Chondrocyte (in vitro differentiated cells): ENCODE measurements around the gene MYBPC1. TPM values are rescaled to one million over a fixed set of nuclear protein-coding genes. Genes with fewer than 3 reads are reported as not detected.

Experiments used
- DNase-seq: peaks from one replicate; pipeline ENCODE4 v3.0.0; 2021; ENCODE audit warnings: mixed read lengths, low spot score
- H3K27ac Mint-ChIP-seq: one replicate; pipeline ENCODE4 v1.8.0; 2021; ENCODE audit warnings: mild to moderate bottlenecking, moderate library complexity, mixed read lengths; ENCODE audit not compliant: unreplicated experiment
- H3K27me3 Mint-ChIP-seq: 2 replicates; pipeline ENCODE4 v1.8.0; 2021; ENCODE audit warnings: low read depth, mixed read lengths
- H3K36me3 Mint-ChIP-seq: 2 replicates; pipeline ENCODE4 v1.8.0; 2021; ENCODE audit warnings: low read depth, mixed read lengths
- H3K4me1 Mint-ChIP-seq: 2 replicates; pipeline ENCODE4 v1.8.0; 2021; ENCODE audit warnings: low read depth, mild to moderate bottlenecking, mixed read lengths
- H3K4me3 Mint-ChIP-seq: one replicate; pipeline ENCODE4 v1.8.0; 2021; ENCODE audit warnings: mild to moderate bottlenecking, moderate library complexity, mixed read lengths; ENCODE audit not compliant: unreplicated experiment
- H3K9me3 Mint-ChIP-seq: 2 replicates; pipeline ENCODE4 v1.8.0; 2021; ENCODE audit warnings: low read depth, mixed read lengths
- CTCF ChIP-seq: fragments of 200-600 bp; sonication (generic); IDR thresholded peaks from 2 replicates; pipeline ENCODE4 v1.5.0; 2021; ENCODE audit warnings: antibody characterized with exemption, mild to moderate bottlenecking, moderate library complexity
- total RNA-seq: library from RNA; stranded (reverse); gene quantifications from 3 replicates; pipeline ENCODE4 v1.2.1, GENCODE V29; 2021

Gene MYBPC1
- total RNA-seq, 1 donor from 2014 or later = not detected

DNA sequence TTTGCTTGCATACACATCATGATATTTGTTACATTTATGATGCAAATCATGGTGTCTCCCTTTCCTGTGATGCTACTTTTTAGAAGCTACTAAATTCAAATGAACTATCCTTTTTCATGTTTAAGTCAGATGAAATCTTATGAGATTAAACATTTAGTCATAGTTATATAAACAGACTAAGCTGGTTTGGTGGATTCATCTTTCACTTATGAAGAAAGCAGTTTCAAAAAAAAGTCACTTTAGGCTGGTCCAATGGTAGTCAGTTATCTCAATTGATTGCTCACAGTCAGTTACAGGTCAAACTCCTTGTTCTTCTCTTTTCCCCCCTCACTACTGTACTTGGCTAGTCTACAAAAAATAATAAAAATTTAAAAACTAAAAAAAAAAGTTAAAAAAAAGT, 124.8 kb downstream of the MYBPC1 start:
- Mint-ChIP-seq H3K36me3 (peaks cover 3% of the 10 kb centered on the region), H3K4me3 (no peak overlapping the region), H3K27me3 (no peaks in the 10 kb centered on the region), H3K4me1 (peaks cover 3% of the 10 kb centered on the region), H3K27ac (no peak overlapping the region), H3K9me3 (no peaks in the 10 kb centered on the region)
- no peak for DNase-seq
- no peak for TF ChIP-seq CTCF

GRCh38 chr12:101720118-101720517, 125.3 kb downstream of the MYBPC1 start:
- H3K9me3 Mint-ChIP-seq = no peaks in the 10 kb centered on the region
- no peak overlapping the region for H3K4me3 Mint-ChIP-seq
- H3K27me3 Mint-ChIP-seq = no peaks in the 10 kb centered on the region
- peaks cover 3% of the 10 kb centered on the region for H3K36me3 Mint-ChIP-seq
- H3K4me1 Mint-ChIP-seq = peaks cover 3% of the 10 kb centered on the region
- H3K27ac Mint-ChIP-seq = no peak overlapping the region
- no peak for TF ChIP-seq CTCF
- no peak for DNase-seq

GRCh38 chr12:101722392-101722791, 127.6 kb downstream of the MYBPC1 start:
- Mint-ChIP-seq H3K27me3 (no peaks in the 10 kb centered on the region), H3K9me3 (no peaks in the 10 kb centered on the region), H3K36me3 (peaks cover 3% of the 10 kb centered on the region), H3K4me3 (no peak overlapping the region), H3K4me1 (peaks cover 3% of the 10 kb centered on the region), H3K27ac (no peak overlapping the region)
- TF ChIP-seq CTCF = no peak
- DNase-seq = no peak

- H3K27me3 Mint-ChIP-seq = no peaks in the 10 kb centered on the region
- no peaks in the 10 kb centered on the region for H3K4me1 Mint-ChIP-seq
- no peak overlapping the region for H3K4me3 Mint-ChIP-seq
- no peak for TF ChIP-seq CTCF
- H3K27ac Mint-ChIP-seq = no peak overlapping the region
- H3K9me3 Mint-ChIP-seq = no peaks in the 10 kb centered on the region
- H3K36me3 Mint-ChIP-seq = peaks cover 6% of the 10 kb centered on the region
- no peak for DNase-seq
Measured at GRCh38 chr12:101727098-101727497, 132.3 kb downstream of the MYBPC1 start.

DNA sequence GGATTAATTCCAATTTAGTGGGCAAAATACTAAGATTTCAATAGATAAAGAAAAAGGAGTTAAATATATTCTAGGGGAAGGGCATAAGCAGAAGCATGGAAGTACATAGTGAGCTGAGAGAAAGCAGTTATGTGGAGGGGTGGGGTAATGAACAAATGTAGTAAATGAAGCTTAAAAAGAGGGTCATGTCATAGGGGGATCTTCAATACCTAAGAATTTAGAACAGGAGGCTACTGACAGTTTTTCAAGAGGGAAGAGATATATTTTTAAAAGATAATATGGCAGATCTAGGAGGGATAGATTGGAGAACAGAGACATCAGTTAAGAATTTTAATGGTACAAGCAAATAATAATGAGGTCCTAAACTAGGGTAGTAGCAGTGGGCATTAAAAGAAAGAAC, 135.1 kb downstream of the MYBPC1 start:
- DNase-seq = no peak
- H3K27ac Mint-ChIP-seq = no peak overlapping the region
- H3K9me3 Mint-ChIP-seq = no peaks in the 10 kb centered on the region
- H3K4me3 Mint-ChIP-seq = no peak overlapping the region
- peaks cover 12% of the 10 kb centered on the region for H3K36me3 Mint-ChIP-seq
- no peaks in the 10 kb centered on the region for H3K4me1 Mint-ChIP-seq
- H3K27me3 Mint-ChIP-seq = no peaks in the 10 kb centered on the region
- TF ChIP-seq CTCF = no peak
